Right kidney (tissue), 1 donor: Measurements from ENCODE around the gene KNL1.
"Not testable (repeated sequence)": the region's sequence is repeated elsewhere in the genome, so short reads cannot be mapped to it uniquely, and the experiment has no call there.

Source experiments
- DNase-seq: peaks from one replicate; pipeline ENCODE4 v3.0.0-alpha.2; 2016

The KNL1 gene

GRCh38 chr15:40660686-40661085 is 66.6 kb downstream of the KNL1 start:
- DNase-seq = no peak

GRCh38 chr15:40664909-40665308 is 70.9 kb downstream of the KNL1 start:
- DNase-seq = no peak

- not testable (repeated sequence) for DNase-seq
These were observed 82.2 kb downstream of the KNL1 start for GRCh38 chr15:40676290-40676689.

GRCh38 chr15:40676906-40677305 is 82.9 kb downstream of the KNL1 start:
- not testable (repeated sequence) for DNase-seq

GRCh38 chr15:40680151-40680550 is 86.1 kb downstream of the KNL1 start:
- no peak for DNase-seq

GRCh38 chr15:40680959-40681358 is 86.9 kb downstream of the KNL1 start:
- DNase-seq = not testable (repeated sequence)

GRCh38 chr15:40684381-40684780 is 90.3 kb downstream of the KNL1 start:
- DNase-seq = no peak

- no peak for DNase-seq
These were observed 91.3 kb downstream of the KNL1 start for GRCh38 chr15:40685376-40685775.

GRCh38 chr15:40688932-40689799 is 95.1 kb downstream of the KNL1 start:
- no peak for DNase-seq

GRCh38 chr15:40691737-40692136 is 97.7 kb downstream of the KNL1 start:
- no peak for DNase-seq

GRCh38 chr15:40693904-40694687 is 100.0 kb downstream of the KNL1 start:
- peak; percentile 28 for DNase-seq

GRCh38 chr15:40694688-40695468 is 100.8 kb downstream of the KNL1 start, which contains the start of gene RAD51:
RAD51 (plus strand) TSS chr15:40695174; CDS start chr15:40698759, 3,585 bp downstream.
- peak; percentile 87 for DNase-seq

- DNase-seq = no peak
These were observed 101.4 kb downstream of the KNL1 start for GRCh38 chr15:40695469-40695890.

GRCh38 chr15:40696228-40696627 is 102.2 kb downstream of the KNL1 start:
- no peak for DNase-seq

GRCh38 chr15:40697916-40698315 is 103.9 kb downstream of the KNL1 start:
- DNase-seq = no peak

GRCh38 chr15:40702077-40702476 is 108.0 kb downstream of the KNL1 start:
- DNase-seq = no peak

- DNase-seq = no peak
These were observed 112.1 kb downstream of the KNL1 start for GRCh38 chr15:40706121-40706520.
